ENCODE results near the gene ADAM12. TPM values are rescaled to one million over a fixed set of nuclear protein-coding genes. Genes with fewer than 3 reads are reported as not detected.

The ADAM12 gene
- total and polyA plus RNA-seq, 2 experiments from 2014 or later: 0.13 to 0.87 TPM

DNA sequence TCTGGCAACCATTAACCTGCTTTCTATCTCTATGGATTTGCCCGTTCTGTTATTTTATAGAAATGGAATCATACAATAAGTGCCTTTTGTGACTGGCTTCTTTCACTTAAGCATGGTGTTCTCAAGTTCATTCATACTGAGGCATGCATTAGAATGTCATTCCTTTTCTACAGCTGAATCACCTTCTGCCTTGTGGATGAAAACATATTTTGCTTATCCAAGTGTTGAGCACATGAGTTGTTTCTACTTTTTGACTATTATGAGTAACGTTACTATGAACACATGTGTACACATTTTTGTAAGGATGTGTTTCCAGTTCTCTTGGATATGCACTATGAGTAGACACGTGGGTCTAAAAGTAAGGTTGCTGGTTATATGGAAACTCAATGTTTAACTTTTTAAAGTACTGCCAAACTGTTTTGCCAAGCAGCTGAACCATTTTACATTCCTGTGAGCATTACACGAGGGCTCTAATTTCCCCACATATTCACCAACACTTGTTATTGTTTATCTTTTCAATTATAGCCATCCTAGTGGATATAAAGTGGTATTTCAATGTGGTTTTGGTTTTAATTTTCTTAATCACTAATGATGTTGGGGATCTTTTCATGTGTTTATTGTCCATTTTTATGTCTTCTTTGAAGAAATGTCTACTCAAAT is 250.6 kb downstream of the ADAM12 start:
- DNase-seq (ENCODE audit: low spot score): no peak
- peaks cover 4% of the 10 kb centered on the region for H3K27me3 Mint-ChIP-seq (ENCODE audit: insufficient read depth, low read depth, poor library complexity)
- H3K27ac Mint-ChIP-seq: no peak overlapping the region
- H3K9me3 Mint-ChIP-seq: peaks cover 15% of the 10 kb centered on the region
- H3K36me3 Mint-ChIP-seq (ENCODE audit: low read depth): peaks cover 7% of the 10 kb centered on the region; the same call in 2 of the 3 replicates
- no peaks in the 10 kb centered on the region for H3K36me3 ChIP-seq (ENCODE audit: insufficient read depth)
- no peak overlapping the region for H3K27ac ChIP-seq (ENCODE audit: low read depth)
- TF ChIP-seq, protein P1, sequence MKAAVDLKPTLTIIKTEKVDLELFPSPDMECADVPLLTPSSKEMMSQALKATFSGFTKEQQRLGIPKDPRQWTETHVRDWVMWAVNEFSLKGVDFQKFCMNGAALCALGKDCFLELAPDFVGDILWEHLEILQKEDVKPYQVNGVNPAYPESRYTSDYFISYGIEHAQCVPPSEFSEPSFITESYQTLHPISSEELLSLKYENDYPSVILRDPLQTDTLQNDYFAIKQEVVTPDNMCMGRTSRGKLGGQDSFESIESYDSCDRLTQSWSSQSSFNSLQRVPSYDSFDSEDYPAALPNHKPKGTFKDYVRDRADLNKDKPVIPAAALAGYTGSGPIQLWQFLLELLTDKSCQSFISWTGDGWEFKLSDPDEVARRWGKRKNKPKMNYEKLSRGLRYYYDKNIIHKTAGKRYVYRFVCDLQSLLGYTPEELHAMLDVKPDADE (IDR thresholded peaks at IDR 0.05): no peak
- TF ChIP-seq, protein P2, sequence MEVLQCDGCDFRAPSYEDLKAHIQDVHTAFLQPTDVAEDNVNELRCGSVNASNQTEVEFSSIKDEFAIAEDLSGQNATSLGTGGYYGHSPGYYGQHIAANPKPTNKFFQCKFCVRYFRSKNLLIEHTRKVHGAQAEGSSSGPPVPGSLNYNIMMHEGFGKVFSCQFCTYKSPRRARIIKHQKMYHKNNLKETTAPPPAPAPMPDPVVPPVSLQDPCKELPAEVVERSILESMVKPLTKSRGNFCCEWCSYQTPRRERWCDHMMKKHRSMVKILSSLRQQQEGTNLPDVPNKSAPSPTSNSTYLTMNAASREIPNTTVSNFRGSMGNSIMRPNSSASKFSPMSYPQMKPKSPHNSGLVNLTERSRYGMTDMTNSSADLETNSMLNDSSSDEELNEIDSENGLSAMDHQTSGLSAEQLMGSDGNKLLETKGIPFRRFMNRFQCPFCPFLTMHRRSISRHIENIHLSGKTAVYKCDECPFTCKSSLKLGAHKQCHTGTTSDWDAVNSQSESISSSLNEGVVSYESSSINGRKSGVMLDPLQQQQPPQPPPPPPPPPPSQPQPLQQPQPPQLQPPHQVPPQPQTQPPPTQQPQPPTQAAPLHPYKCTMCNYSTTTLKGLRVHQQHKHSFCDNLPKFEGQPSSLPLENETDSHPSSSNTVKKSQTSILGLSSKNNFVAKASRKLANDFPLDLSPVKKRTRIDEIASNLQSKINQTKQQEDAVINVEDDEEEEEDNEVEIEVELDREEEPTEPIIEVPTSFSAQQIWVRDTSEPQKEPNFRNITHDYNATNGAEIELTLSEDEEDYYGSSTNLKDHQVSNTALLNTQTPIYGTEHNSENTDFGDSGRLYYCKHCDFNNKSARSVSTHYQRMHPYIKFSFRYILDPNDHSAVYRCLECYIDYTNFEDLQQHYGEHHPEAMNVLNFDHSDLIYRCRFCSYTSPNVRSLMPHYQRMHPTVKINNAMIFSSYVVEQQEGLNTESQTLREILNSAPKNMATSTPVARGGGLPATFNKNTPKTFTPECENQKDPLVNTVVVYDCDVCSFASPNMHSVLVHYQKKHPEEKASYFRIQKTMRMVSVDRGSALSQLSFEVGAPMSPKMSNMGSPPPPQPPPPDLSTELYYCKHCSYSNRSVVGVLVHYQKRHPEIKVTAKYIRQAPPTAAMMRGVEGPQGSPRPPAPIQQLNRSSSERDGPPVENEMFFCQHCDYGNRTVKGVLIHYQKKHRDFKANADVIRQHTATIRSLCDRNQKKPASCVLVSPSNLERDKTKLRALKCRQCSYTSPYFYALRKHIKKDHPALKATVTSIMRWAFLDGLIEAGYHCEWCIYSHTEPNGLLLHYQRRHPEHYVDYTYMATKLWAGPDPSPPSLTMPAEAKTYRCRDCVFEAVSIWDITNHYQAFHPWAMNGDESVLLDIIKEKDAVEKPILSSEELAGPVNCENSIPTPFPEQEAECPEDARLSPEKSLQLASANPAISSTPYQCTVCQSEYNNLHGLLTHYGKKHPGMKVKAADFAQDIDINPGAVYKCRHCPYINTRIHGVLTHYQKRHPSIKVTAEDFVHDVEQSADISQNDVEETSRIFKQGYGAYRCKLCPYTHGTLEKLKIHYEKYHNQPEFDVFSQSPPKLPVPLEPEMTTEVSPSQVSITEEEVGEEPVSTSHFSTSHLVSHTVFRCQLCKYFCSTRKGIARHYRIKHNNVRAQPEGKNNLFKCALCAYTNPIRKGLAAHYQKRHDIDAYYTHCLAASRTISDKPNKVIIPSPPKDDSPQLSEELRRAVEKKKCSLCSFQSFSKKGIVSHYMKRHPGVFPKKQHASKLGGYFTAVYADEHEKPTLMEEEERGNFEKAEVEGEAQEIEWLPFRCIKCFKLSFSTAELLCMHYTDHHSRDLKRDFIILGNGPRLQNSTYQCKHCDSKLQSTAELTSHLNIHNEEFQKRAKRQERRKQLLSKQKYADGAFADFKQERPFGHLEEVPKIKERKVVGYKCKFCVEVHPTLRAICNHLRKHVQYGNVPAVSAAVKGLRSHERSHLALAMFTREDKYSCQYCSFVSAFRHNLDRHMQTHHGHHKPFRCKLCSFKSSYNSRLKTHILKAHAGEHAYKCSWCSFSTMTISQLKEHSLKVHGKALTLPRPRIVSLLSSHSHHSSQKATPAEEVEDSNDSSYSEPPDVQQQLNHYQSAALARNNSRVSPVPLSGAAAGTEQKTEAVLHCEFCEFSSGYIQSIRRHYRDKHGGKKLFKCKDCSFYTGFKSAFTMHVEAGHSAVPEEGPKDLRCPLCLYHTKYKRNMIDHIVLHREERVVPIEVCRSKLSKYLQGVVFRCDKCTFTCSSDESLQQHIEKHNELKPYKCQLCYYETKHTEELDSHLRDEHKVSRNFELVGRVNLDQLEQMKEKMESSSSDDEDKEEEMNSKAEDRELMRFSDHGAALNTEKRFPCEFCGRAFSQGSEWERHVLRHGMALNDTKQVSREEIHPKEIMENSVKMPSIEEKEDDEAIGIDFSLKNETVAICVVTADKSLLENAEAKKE (CRISPR knock-in tag; IDR thresholded peaks at IDR 0.05): no peak
- TF ChIP-seq POLR2AphosphoS5 (IDR thresholded peaks at IDR 0.05; ENCODE audit: low read depth) (no peak), EZH2phosphoT487 (IDR thresholded peaks at IDR 0.05; ENCODE audit: unreplicated experiment) (no peak), NANOG (IDR thresholded peaks at IDR 0.05; ENCODE audit: borderline replicate concordance) (no peak), STAT1 (IDR thresholded peaks at IDR 0.05; ENCODE audit: unreplicated experiment) (no peak), CREB1 (CRISPR knock-in tag; IDR thresholded peaks at IDR 0.05; ENCODE audit: low read depth) (no peak), ZNF331 (CRISPR knock-in tag; IDR thresholded peaks at IDR 0.05; ENCODE audit: low read depth) (no peak), EZH2 (IDR thresholded peaks at IDR 0.05; ENCODE audit: low read depth, unreplicated experiment) (no peak), JUNB (IDR thresholded peaks at IDR 0.05; ENCODE audit: unreplicated experiment) (no peak), ZNF114 (CRISPR knock-in tag; IDR thresholded peaks at IDR 0.05) (no peak)
- TF ChIP-seq, protein P3, sequence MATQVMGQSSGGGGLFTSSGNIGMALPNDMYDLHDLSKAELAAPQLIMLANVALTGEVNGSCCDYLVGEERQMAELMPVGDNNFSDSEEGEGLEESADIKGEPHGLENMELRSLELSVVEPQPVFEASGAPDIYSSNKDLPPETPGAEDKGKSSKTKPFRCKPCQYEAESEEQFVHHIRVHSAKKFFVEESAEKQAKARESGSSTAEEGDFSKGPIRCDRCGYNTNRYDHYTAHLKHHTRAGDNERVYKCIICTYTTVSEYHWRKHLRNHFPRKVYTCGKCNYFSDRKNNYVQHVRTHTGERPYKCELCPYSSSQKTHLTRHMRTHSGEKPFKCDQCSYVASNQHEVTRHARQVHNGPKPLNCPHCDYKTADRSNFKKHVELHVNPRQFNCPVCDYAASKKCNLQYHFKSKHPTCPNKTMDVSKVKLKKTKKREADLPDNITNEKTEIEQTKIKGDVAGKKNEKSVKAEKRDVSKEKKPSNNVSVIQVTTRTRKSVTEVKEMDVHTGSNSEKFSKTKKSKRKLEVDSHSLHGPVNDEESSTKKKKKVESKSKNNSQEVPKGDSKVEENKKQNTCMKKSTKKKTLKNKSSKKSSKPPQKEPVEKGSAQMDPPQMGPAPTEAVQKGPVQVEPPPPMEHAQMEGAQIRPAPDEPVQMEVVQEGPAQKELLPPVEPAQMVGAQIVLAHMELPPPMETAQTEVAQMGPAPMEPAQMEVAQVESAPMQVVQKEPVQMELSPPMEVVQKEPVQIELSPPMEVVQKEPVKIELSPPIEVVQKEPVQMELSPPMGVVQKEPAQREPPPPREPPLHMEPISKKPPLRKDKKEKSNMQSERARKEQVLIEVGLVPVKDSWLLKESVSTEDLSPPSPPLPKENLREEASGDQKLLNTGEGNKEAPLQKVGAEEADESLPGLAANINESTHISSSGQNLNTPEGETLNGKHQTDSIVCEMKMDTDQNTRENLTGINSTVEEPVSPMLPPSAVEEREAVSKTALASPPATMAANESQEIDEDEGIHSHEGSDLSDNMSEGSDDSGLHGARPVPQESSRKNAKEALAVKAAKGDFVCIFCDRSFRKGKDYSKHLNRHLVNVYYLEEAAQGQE (IDR thresholded peaks at IDR 0.05; ENCODE audit: unreplicated experiment): no peak
- TF ChIP-seq, protein P4, sequence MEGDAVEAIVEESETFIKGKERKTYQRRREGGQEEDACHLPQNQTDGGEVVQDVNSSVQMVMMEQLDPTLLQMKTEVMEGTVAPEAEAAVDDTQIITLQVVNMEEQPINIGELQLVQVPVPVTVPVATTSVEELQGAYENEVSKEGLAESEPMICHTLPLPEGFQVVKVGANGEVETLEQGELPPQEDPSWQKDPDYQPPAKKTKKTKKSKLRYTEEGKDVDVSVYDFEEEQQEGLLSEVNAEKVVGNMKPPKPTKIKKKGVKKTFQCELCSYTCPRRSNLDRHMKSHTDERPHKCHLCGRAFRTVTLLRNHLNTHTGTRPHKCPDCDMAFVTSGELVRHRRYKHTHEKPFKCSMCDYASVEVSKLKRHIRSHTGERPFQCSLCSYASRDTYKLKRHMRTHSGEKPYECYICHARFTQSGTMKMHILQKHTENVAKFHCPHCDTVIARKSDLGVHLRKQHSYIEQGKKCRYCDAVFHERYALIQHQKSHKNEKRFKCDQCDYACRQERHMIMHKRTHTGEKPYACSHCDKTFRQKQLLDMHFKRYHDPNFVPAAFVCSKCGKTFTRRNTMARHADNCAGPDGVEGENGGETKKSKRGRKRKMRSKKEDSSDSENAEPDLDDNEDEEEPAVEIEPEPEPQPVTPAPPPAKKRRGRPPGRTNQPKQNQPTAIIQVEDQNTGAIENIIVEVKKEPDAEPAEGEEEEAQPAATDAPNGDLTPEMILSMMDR (conservative IDR thresholded peaks at IDR 0.05; ENCODE audit: low read depth in 2 of 2): no peak
- no peaks in the 10 kb centered on the region for H4K20me1 ChIP-seq (replicated peaks; ENCODE audit: insufficient read depth)
- no peaks in the 10 kb centered on the region for H3K9me2 ChIP-seq (ENCODE audit: insufficient read depth)
- no peak overlapping the region for H3K4me3 Mint-ChIP-seq
- no peak for ATAC-seq
- no peaks in the 10 kb centered on the region for H3K27me3 ChIP-seq (ENCODE audit: insufficient read depth)
- H3K4me1 ChIP-seq (ENCODE audit: insufficient read depth): peaks cover 13% of the 10 kb centered on the region
- H3F3A ChIP-seq (replicated peaks; ENCODE audit: low read depth): no peaks in the 10 kb centered on the region; the same call in 1 of the 2 replicates
- H2AFZ ChIP-seq: no peak overlapping the region
- H3K79me2 ChIP-seq (replicated peaks; ENCODE audit: insufficient read depth): no peaks in the 10 kb centered on the region
- no peak overlapping the region for H3K4me2 ChIP-seq
- H3K4me1 Mint-ChIP-seq: peaks cover 9% of the 10 kb centered on the region
- H3K4me3 ChIP-seq: no peak overlapping the region
